IPS-20b (cell line): ENCODE data around the gene LRP6.

ENCODE experiments used
- H3K27ac ChIP-seq: one replicate; pipeline ENCODE4 v1.5.1; 2013; ENCODE audit warnings: low read length
- H3K27me3 ChIP-seq: 2 replicates; pipeline ENCODE4 v1.6.1; 2013; ENCODE audit warnings: mild to moderate bottlenecking, low read length, inconsistent platforms; ENCODE audit not compliant: insufficient read depth
- H3K36me3 ChIP-seq: 2 replicates; pipeline ENCODE4 v1.6.1; 2013; ENCODE audit warnings: low read depth, mild to moderate bottlenecking, inconsistent platforms, low read length, moderate library complexity; ENCODE audit not compliant: insufficient read depth
- H3K4me1 ChIP-seq: 2 replicates; pipeline ENCODE4 v1.6.1; 2013; ENCODE audit warnings: mild to moderate bottlenecking, control low read depth, inconsistent platforms, low read length, moderate library complexity; ENCODE audit not compliant: insufficient read depth
- H3K4me3 ChIP-seq: 2 replicates; pipeline ENCODE4 v1.5.1; 2013; ENCODE audit warnings: mild to moderate bottlenecking, low read length, inconsistent platforms
- H3K9ac ChIP-seq: 2 replicates; pipeline ENCODE4 v1.6.1; 2013; ENCODE audit warnings: low read depth, mild to moderate bottlenecking, inconsistent platforms, low read length, moderate library complexity
- H3K9me3 ChIP-seq: 2 replicates; pipeline ENCODE4 v1.6.1; 2013; ENCODE audit warnings: mild to moderate bottlenecking, low read depth, low read length, inconsistent platforms; ENCODE audit not compliant: insufficient read depth

LRP6 gene

DNA sequence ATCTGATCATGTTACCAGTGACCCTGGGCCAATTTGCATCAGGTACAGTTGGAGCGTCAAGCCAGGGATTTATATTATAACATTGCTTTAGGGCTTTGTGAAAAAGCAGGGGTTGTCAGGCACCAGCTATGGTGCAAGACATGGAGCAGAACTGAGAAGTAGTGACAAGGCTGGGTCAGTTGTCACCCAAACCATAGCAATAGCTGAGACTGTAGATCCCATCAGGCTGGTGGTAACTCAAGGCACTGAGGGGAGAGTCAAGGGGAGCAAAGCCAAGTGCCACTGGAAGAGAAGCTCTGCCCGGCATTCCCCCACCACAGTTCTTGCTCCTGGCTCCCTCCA, 179.2 kb downstream of the LRP6 start:
- H3K9me3 ChIP-seq: no peaks in the 10 kb centered on the region
- H3K27ac ChIP-seq: peak overlapping the region; percentile 60
- H3K4me1 ChIP-seq: peaks cover 27% of the 10 kb centered on the region
- H3K27me3 ChIP-seq: no peaks in the 10 kb centered on the region
- peak overlapping the region; percentile 69; the same call in 1 of the 2 replicates for H3K9ac ChIP-seq
- H3K4me3 ChIP-seq: peak overlapping the region; percentile 40; the same call in 1 of the 2 replicates
- no peaks in the 10 kb centered on the region for H3K36me3 ChIP-seq

GRCh38 chr12:12086973-12087692, 179.7 kb downstream of the LRP6 start:
- H3K9me3 ChIP-seq: no peaks in the 10 kb centered on the region

DNA sequence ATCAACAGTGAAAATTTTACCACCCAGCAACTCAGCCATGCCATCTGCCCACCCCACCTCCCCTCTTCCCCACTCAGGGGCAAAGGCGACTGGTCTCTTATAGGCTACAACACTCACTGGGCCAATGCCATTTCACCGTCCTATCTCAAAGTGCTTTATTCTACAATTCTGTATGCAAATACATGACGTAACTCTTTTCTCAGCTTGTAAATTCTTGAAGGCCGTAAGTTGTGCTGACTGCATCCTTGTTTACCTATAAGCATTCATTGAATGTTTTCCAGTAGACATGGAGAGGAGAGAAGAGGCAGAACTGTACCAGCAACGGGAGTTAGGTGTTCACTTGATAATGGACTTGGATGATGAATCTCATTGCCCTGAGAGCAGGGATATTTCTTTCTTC, 180.5 kb downstream of the LRP6 start:
- H3K4me3 ChIP-seq: peak overlapping the region; percentile 40; the same call in 1 of the 2 replicates
- H3K36me3 ChIP-seq: no peaks in the 10 kb centered on the region
- peaks cover 24% of the 10 kb centered on the region for H3K4me1 ChIP-seq
- H3K27ac ChIP-seq: no peak overlapping the region
- no peaks in the 10 kb centered on the region for H3K27me3 ChIP-seq
- peak overlapping the region; percentile 32; the same call in 1 of the 2 replicates for H3K9ac ChIP-seq
- no peaks in the 10 kb centered on the region for H3K9me3 ChIP-seq

More at GRCh38 chr12:12086973-12087692, 179.7 kb downstream of the LRP6 start:
- H3K4me3 ChIP-seq: peak overlapping the region; percentile 40; the same call in 1 of the 2 replicates
- peaks cover 24% of the 10 kb centered on the region for H3K4me1 ChIP-seq
- no peaks in the 10 kb centered on the region for H3K27me3 ChIP-seq
- H3K36me3 ChIP-seq: no peaks in the 10 kb centered on the region
- H3K27ac ChIP-seq: peak overlapping the region; percentile 60
- H3K9ac ChIP-seq: peak overlapping the region; percentile 69; the same call in 1 of the 2 replicates

DNA sequence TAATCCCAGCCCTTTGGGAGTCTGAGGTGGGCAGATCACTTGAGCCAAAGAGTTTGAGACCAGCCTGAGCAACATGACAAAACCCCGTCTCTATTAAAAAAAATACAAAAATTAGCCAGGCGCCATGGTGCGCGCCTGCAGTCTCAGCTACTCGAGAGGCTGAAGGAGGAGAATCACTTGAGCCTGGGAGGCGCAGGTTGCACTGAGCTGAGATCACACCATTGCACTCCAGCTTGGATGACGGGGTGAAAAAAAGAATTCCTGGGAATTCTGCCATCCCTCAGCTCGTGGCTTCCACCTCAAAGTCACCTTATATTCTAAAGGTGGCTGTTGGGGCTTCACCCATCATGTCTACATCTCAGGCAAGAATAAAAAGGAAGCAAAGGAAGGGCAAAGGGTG, 183.2 kb downstream of the LRP6 start:
- Histone ChIP-seq H3K4me3 (no peak overlapping the region), H3K9ac (no peak overlapping the region), H3K27me3 (no peaks in the 10 kb centered on the region), H3K27ac (no peak overlapping the region), H3K4me1 (peaks cover 24% of the 10 kb centered on the region), H3K36me3 (no peaks in the 10 kb centered on the region), H3K9me3 (no peaks in the 10 kb centered on the region)

DNA sequence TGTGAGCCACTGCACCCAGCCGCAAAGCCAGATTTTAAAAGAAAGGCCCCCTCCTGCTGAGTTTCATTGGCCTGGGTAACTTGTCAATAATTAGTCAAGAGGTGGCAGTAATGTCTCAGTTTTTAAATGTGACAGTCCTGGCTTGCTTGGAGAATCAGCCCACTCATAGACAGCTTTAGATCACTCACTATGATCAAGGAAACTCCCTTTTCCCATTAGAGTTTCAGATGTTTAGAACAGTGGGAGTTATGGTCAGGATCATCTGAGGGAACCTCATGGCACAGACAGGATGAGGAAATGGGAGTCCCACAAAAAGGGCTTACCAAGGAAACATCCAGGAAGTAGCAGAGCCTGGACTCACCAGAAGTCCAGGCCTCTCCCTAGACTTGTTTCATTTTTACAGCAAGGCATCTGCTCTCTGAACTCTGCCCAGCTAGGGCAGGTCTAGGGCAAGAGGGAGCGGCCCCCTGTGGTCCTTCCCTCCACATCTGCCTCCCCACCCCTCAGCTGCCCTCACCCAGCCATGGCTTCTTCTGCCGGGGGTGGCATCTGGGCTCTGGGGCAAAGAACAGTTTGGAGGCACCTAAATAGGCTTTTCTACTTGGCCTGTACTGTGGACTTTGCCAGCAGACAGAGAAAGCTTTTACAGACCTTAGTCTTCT, 184.9 kb downstream of the LRP6 start:
- Histone ChIP-seq H3K4me1 (peaks cover 23% of the 10 kb centered on the region), H3K9ac (no peak overlapping the region), H3K27me3 (no peaks in the 10 kb centered on the region), H3K4me3 (no peak overlapping the region), H3K27ac (no peak overlapping the region), H3K9me3 (no peaks in the 10 kb centered on the region), H3K36me3 (no peaks in the 10 kb centered on the region)

- Histone ChIP-seq H3K4me3 (no peak overlapping the region), H3K27ac (no peak overlapping the region), H3K9ac (no peak overlapping the region), H3K27me3 (no peaks in the 10 kb centered on the region), H3K9me3 (no peaks in the 10 kb centered on the region), H3K36me3 (no peaks in the 10 kb centered on the region), H3K4me1 (peaks cover 10% of the 10 kb centered on the region; the same call in 1 of the 2 replicates)
These were observed 187.6 kb downstream of the LRP6 start for GRCh38 chr12:12079291-12079690.

- Histone ChIP-seq H3K27ac (no peak overlapping the region), H3K9me3 (no peaks in the 10 kb centered on the region), H3K9ac (no peak overlapping the region), H3K36me3 (no peaks in the 10 kb centered on the region), H3K4me3 (no peak overlapping the region), H3K27me3 (no peaks in the 10 kb centered on the region), H3K4me1 (peaks cover 5% of the 10 kb centered on the region; the same call in 1 of the 2 replicates)
These were observed 194.6 kb downstream of the LRP6 start for GRCh38 chr12:12072064-12072760.

GRCh38 chr12:12070674-12071656, 195.9 kb downstream of the LRP6 start, which contains the start of gene BCL2L14:
BCL2L14 (plus strand) TSS chr12:12070939; CDS start chr12:12079306, 8,367 bp downstream.
- Histone ChIP-seq H3K9ac (no peak within 1 kb of the TSS), H3K4me1 (peaks cover 5% of the 10 kb centered on the region; the same call in 1 of the 2 replicates), H3K36me3 (no peaks in the 10 kb centered on the region), H3K9me3 (no peaks in the 10 kb centered on the region), H3K27me3 (no peaks in the 10 kb centered on the region), H3K4me3 (no peak within 1 kb of the TSS), H3K27ac (no peak within 1 kb of the TSS)

DNA sequence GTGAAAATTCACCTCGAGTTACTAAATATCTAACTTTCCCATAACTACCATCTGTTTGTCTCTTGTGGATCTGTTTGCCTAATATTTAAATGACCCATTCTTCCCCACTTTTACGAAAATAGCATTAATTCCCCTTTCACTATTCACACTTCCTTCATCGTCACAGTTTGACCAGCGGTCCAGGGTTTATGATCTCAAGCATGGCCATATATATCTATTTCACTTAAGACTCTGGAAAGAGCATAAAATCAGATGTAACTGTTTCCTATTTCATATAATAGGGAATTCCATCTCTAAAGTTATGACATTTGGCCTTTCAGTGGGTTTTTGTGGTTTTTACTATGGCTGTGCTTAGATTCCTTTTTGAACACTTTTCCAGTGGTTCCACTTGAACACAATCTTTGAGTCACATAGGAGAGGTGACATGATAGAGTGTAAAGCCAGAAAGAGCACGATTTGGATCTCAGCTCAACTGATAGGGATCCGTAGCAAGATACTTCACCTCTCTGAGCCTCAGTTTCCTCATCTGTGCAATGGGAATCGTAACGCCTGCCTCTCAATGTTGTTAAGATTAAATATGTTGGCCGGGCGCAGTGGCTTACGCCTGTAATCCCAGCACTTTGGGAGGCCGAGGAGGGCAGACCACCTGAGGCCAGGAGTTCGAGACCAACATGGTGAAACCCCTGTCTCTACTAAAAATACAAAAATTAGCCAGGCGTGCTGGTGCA, 196.9 kb downstream of the LRP6 start:
- no peak overlapping the region for H3K27ac ChIP-seq

GRCh38 chr12:12068751-12069150, 198.1 kb downstream of the LRP6 start:
- H3K9me3 ChIP-seq: no peaks in the 10 kb centered on the region
- no peaks in the 10 kb centered on the region for H3K27me3 ChIP-seq
- H3K27ac ChIP-seq: no peak overlapping the region
- H3K4me3 ChIP-seq: no peak overlapping the region
- no peak overlapping the region for H3K9ac ChIP-seq
- H3K4me1 ChIP-seq: peaks cover 5% of the 10 kb centered on the region; the same call in 1 of the 2 replicates
- H3K36me3 ChIP-seq: no peaks in the 10 kb centered on the region

More for the DNA sequence above, 196.9 kb downstream of the LRP6 start:
- H3K36me3 ChIP-seq: no peaks in the 10 kb centered on the region
- peaks cover 5% of the 10 kb centered on the region; the same call in 1 of the 2 replicates for H3K4me1 ChIP-seq
- H3K4me3 ChIP-seq: no peak overlapping the region
- H3K9ac ChIP-seq: no peak overlapping the region
- no peaks in the 10 kb centered on the region for H3K9me3 ChIP-seq
- no peaks in the 10 kb centered on the region for H3K27me3 ChIP-seq
